Activated CD4-positive, CD25-positive, alpha-beta regulatory T cell treated with anti-CD3 and anti-CD28 coated beads, Interleukin-2, amount 50 U/mL, for 24 hours (primary cell): ENCODE measurements around the gene DCHS2.
"Not testable (repeated sequence)": the region's sequence is repeated elsewhere in the genome, so short reads cannot be mapped to it uniquely, and the experiment has no call there.

ENCODE experiments used
- ATAC-seq, 2 donors: fragments of 150-1000 bp; cut with Tn5 transposase; one replicate each; pipeline ENCODE4 v1.10.0; 2021; ENCODE audit warnings: mild to moderate bottlenecking in 1 of 2, moderate library complexity in 1 of 2

DCHS2 gene

DNA sequence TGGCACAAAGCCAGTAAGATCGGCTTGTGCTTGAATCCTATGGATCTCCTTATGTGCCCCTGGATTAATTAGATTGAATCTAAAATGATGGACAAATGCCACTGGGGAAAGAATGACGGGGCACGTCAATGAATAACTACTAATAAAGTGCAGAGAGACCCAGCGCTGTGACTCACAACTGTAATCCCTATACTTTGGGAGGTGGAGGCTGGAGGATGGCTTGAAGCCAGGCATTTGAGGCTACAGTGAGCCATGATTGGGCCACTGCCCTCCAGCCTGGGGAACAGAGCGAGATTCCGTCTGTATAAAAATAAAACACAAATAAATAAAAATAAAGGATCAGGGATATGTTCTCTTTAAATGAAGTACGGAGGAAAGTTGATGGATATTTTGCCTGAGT, 179.4 kb downstream of the DCHS2 start:
- ATAC-seq = no peak

DNA sequence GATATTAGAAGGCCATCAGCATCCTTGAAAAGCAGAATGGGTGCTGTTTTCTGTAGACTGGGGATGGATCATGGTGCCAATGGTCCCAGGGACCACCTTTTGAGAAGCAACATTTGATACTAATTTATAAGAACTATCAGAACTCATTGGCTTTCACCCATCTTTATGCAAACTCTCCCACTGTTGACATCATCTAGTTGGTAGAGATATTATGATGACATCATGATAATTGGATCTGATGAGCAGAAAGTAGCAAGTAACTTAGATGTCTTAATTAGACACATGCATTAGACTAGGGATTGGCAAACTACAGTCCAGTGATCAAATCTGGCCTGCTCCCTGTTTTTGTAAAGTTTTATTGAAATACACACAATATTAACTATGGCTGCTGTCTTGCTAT, 181.0 kb downstream of the DCHS2 start:
- ATAC-seq = no peak

DNA sequence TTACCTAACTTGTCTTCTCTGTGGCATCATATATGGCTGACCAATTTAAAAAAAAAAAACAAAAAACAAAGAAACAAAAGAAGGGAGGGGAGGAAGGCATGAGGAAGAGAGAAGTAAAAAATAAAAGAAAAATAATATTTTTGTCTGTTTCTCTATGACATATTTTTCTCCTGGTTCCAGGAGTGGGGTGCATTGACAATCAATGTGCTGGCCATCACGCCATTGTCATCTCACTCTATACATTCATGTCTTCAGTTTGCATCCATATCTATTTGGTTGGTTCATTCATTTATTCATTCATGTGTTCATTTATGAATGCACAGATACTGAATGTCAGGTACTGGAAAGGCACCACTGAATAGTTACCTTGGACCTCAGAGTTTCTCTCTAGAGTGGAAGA, 183.4 kb downstream of the DCHS2 start:
- no peak for ATAC-seq

DNA sequence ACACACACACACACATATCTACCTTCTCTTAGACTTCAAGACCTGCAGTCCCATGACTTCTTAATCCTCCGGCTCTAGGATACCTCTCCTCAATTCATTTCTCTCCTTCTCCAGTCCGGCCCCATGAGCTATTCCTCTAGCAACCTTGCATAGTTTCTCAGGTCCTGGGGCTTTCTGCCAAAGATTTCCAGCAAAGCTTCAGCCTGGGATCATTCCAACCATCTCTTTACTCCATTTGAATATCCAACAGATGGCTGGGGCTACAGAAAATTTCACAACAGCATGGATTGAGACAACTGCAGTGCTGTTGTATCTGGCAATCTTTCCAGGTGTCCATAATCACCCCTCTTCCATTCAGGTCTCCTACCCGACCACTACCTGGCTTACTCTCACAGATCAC, 184.1 kb downstream of the DCHS2 start:
- ATAC-seq = no peak

DNA sequence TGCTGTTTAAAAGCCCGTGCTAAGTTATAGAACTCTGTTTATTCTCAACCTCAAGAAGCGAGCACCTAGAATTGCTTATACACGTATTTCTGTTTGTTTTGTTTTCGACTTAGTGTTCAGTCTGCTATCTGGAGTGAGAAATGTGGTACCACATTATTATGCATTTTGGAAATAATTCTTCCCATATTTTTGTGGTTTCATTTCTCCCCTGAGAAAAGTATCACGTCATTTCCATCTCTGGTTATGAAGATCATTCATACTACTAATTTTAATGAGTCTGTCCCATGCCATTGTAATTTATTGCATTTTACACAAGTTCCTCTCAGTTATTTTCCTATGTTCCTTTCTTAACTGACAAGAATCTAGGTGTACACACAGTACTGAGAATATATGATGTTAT, 186.0 kb downstream of the DCHS2 start:
- ATAC-seq = no peak

GRCh38 chr4:154304679-154305078, 186.9 kb downstream of the DCHS2 start:
- no peak for ATAC-seq

DNA sequence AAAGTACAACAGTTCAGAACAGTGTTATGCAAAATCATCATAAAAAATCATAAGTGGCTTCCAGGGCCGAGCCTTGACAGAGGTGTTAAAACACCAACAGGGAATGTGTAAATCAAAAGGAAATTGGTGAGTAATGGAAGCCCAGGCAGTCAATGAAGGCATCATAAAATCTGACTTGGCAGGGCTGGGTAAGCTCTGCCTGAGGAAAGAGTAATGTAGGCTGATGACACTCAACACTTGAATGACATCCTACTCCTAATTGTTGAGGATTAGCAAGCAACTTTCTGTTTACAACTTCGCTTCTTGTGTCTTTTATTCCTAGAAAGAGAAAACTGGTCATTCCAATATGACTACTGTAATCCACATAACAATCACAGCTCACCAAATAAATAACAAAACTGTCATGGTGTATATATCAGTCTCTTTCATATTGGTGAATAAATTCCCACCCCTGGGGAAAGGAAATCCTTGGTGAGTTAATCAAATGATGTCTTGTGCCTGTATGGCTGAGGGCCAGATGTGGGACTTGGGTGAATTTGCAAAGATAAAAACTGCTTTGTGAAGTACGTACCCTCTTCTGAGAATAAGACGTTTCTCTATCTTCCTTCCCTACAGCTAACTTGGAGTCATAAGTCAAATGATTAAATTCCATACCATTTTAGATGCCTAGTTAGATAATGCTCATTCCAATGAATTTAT, 196.8 kb downstream of the DCHS2 start:
- no peak for ATAC-seq

DNA sequence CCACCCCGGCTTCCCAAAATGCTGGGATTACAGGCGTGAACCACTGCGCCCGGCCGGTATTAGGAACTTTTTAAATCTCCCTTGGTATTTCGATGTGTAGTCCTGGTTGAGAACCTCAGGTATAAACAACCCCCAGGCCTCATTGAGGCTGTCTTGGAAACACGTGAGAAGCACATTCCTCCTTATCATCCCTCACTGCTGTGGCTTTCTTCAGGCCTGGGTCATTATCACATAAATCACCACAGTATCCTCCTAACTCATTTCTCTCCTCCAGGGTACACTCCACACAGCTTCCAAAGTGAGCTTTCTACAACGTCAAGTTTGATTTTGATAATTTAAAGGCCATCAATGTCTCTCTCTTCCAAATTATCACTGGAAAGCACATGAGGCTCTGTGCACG, 198.2 kb downstream of the DCHS2 start:
- no peak for ATAC-seq

GRCh38 chr4:154292589-154292988, 199.0 kb downstream of the DCHS2 start:
- ATAC-seq = no peak

DNA sequence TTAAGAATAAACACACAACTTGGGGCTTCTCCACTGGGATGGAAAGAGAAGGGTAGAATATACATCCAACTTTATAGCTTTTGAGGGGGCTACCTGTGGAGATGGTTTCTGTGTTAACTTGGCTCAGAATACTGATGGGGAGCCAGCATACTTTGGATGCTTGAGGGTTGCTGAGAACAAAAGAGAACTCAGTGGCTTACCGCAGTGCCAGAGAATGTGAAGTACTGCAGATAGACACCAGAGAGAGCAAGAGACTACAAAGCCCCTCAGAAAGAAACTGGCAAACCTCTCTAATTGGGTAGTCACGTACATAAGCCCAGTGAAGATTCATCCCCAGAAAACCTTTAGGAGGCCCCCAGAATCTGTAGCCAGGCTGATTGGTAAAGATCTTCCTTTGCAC, 214.4 kb downstream of the DCHS2 start:
- no peak for ATAC-seq

DNA sequence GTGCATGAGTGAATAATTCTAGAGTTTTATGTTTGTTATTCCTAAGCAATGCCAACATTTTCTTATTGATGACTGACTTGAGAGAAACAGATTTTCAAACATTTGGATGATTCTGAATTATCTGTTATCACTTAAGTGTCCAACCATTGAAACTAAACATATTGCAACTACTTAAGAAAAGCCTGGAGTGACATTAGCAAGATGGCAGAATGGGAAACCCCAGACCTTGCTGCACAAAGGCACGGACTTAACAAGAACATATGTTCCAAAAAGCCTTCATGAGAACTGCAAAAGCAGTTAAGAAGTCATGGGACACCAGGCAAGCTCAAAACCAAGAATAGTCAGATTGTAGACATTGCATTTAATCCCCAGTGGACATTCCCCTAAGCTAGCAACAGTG, 215.1 kb downstream of the DCHS2 start:
- ATAC-seq = no peak

DNA sequence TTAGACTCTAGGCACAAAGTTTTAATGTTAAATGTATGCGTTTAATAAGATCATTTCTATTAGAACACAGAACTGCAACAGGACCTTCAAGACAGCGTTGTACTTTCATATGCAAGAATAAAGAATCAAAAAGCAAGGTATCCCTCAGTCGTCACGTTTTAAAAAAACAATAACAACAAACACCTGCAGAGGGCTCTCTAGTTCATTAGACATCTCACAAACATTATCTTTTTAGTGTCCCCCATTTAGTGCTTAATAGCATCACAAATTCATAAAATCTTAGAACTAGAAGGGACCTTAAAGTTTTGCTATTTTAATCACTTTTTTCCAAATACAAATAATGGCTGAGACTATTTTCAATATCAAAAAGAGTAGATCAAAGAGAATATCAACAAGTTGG, 236.6 kb downstream of the DCHS2 start:
- ATAC-seq = no peak

- no peak for ATAC-seq
Measured at GRCh38 chr4:154234576-154234975, 257.0 kb downstream of the DCHS2 start.

DNA sequence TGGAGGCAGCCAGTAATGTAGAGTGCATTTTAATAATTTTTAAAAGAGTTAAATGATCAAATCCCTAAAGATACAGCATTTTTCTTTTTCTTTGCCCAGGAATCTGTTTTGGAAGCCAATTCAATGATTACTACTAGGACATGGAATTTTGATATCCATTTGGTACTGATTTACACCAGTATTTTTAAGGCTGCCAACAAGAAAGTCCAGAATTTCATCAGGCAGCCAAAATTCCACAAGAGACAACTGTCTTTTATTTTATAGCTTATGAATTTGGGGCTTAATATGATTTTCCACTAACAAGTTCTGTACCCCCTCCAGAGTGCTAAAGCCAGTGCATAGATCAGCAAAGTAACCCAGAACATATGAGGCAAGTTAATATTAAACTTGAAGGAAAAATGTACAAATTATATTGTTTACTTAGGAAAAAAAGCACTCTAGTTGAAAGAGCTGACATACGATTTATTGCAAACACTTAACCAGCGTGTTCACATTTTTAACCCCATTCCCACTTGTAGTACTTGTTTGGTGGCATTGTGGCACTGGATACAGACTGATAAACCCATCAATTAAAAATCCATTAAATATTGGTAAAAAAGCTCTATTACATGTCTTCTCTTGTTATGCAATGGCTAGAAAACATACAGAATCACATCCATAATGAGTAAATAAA, 259.7 kb downstream of the DCHS2 start:
- ATAC-seq = no peak

GRCh38 chr4:154230723-154231122, 260.9 kb downstream of the DCHS2 start:
- no peak for ATAC-seq

DNA sequence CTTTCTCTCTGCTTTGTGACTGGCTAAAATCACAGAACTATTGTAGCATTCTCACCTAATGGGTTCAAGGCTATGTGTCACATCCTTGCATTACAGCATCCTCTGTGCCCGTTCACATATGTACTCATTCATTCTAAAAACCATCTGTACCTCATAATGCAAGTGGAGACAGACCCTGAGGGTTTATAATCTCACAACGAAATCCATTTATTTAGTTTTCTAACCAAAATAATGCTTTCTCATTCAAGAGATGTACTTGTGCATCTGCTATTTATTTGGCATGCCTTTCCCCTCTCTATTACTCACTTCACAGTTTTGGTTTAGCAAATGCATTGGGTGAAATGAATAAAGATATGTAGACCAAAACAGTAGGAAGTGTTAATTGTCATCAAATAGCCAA, 261.5 kb downstream of the DCHS2 start:
- no peak for ATAC-seq

DNA sequence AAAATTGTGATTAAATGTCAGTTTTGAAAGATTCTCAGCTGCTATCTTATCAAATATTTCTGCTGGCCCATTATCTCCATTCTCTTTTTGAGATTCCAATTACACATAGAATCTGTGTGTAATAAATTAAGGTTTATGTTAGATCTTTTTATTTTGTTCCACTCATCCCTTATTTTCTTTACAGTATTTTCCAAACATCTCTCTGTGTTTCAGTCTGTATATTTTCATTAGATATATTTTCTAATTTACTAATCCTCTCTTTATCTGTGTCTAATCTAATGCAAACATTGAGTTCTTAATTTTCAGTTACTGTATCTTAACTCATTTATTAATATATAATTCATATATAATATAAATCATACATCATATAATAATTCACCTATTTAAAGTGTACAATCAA, 268.7 kb downstream of the DCHS2 start:
- ATAC-seq = no peak

DNA sequence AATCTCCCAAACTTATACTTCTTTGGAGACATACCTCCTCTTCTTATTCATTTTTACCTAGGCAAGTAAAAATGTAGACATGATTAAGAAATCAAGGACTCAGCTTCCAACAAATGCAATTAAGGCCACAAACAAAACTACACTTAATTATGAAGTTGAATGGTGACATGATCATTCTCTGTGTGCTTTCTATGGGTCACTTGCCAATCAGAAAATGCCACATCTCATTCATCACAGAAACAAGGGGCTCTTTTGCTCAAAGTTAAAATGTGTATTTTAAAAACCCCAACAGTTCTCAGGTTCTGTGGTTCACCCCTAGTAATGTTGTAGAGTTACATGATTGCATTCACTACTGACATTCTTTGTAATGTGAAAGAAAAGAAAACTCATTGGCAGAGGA, 273.5 kb downstream of the DCHS2 start:
- no peak for ATAC-seq

DNA sequence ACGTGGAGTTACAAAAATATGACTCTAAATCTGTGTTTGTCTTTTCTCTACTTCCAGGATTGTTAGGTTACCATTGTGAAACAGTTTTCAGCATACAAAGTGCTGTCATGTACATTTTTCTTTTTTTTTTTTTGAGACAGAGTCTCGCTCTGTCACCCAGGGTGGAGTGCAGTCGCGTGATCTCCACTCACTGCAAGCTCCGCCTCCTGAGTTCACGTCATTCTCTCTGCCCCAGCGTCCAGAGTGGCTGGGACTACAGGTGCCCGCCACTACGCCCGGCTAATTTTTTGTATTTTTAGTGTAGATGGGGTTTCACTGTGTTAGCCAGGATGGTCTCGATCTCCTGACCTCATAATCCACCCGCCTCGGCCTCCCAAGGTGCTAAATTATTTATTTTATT, 274.2 kb downstream of the DCHS2 start:
- ATAC-seq = not testable (repeated sequence)

DNA sequence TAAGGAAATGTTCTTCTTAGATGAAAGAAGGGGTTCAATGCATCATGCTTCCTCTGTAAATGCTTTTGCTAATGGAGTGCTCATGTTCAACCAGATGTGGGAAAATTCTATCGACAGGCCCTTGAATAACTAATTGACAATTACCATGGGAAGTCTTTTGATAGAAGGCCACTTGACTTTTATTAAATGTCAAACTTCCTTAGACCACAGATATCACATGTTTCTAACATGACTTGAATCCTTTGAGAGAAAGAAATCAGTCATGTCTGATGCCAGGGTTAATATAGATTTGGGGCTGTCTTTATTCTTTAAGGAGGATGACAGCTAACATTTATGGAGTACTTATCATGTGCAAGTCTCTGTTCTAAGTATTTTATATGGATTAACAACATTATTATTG, 280.1 kb downstream of the DCHS2 start:
- ATAC-seq = no peak

DNA sequence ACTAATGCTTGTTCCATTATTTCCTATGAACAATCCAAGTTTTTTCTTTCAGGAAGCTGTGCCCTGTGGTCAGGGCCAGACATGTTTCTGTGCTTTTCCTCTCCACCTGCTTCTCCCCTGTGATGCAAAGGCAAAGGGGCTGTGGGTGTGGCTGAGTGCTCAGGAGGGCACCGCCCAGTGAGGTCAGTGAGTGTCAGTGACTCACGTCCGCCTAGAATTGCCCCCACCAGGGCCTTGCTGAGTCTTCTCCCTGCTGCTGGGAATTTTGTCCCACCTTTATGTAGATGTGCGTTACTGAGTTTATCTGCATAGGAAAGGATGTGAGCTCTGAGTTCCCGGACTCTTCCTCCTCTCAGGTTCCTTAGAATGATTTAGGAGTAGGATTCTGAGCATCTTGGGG, 283.2 kb downstream of the DCHS2 start:
- no peak for ATAC-seq

DNA sequence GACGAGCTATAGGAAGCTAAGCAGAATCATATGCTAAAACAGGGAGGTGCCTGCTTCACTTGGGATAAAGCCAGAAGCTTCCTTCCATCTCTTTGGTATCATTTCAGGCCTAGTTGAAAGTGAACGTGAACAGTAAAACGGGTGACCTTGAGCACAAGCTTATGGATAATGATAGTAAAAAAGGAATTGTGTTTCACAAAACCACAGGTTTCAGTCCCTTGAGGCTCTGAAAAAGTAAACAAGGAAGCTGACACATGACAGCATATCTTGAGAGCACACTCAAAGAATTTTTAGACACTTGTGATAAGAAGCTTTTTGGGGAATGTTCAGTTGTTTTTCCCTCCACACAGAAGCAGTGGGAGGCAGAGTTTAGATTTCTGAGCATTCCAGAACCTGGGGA, 286.1 kb downstream of the DCHS2 start:
- ATAC-seq = no peak

DNA sequence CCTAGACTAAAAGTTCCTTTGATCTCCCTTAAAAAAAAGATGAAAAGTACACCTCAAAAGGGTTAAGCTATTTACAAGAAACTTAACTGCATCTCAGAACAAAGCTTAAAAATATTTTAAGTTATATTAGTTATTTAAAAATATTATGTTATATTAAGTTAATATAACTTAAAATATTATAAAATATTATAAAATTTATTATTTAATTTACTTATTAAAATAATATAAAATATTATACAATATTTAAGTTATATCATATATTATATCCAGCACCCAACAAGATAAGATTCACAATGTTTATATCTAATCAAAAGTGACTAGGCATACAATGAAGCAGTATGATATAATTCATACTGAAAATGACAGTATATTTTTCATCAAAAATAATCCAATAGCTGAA, 296.9 kb downstream of the DCHS2 start:
- no peak for ATAC-seq

GRCh38 chr4:154192585-154192984, 299.0 kb downstream of the DCHS2 start:
- ATAC-seq = no peak

- no peak for ATAC-seq
Measured at GRCh38 chr4:154189346-154189745, 302.3 kb downstream of the DCHS2 start.
